Measurements from ENCODE around the gene BRD1.

The BRD1 gene

DNA sequence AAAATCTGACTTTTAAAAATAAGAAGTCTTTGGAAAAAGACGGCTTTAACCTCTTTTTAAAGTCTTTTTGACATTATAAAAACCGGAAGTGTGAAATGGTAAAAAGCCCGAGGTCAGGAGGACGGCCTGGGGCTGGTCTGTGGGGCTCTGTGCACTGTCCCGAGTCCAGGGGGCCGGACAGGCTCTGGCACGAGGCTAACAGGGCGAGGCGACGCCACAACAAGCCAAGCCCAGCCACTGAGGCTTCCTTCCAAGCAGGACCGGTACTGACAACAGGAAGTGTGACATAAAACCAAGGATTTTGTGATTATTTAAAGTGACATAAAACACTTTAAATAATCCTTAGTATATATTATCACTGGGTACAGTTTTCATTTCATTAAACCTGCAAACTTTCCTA is 39.2 kb downstream of the BRD1 start:
- TF ChIP-seq FOXP2 (optimal IDR thresholded peaks at IDR 0.05; ENCODE audit: borderline replicate concordance, extremely low read depth, extremely low read length, insufficient read depth) (peak; percentile 75), POLR2AphosphoS5 (IDR thresholded peaks at IDR 0.05; ENCODE audit: low read depth, low read length) (no peak), SIN3A (IDR thresholded peaks at IDR 0.05; ENCODE audit: borderline replicate concordance, insufficient read depth, low read length) (no peak), TAF1 (IDR thresholded peaks at IDR 0.05; ENCODE audit: borderline replicate concordance, insufficient read depth, low read length) (no peak)
- TF ChIP-seq, protein P1, sequence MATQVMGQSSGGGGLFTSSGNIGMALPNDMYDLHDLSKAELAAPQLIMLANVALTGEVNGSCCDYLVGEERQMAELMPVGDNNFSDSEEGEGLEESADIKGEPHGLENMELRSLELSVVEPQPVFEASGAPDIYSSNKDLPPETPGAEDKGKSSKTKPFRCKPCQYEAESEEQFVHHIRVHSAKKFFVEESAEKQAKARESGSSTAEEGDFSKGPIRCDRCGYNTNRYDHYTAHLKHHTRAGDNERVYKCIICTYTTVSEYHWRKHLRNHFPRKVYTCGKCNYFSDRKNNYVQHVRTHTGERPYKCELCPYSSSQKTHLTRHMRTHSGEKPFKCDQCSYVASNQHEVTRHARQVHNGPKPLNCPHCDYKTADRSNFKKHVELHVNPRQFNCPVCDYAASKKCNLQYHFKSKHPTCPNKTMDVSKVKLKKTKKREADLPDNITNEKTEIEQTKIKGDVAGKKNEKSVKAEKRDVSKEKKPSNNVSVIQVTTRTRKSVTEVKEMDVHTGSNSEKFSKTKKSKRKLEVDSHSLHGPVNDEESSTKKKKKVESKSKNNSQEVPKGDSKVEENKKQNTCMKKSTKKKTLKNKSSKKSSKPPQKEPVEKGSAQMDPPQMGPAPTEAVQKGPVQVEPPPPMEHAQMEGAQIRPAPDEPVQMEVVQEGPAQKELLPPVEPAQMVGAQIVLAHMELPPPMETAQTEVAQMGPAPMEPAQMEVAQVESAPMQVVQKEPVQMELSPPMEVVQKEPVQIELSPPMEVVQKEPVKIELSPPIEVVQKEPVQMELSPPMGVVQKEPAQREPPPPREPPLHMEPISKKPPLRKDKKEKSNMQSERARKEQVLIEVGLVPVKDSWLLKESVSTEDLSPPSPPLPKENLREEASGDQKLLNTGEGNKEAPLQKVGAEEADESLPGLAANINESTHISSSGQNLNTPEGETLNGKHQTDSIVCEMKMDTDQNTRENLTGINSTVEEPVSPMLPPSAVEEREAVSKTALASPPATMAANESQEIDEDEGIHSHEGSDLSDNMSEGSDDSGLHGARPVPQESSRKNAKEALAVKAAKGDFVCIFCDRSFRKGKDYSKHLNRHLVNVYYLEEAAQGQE (IDR thresholded peaks at IDR 0.05; ENCODE audit: insufficient read depth in 1 of 2, low read depth in 2 of 2, low read length in 2 of 2) = no peak

DNA sequence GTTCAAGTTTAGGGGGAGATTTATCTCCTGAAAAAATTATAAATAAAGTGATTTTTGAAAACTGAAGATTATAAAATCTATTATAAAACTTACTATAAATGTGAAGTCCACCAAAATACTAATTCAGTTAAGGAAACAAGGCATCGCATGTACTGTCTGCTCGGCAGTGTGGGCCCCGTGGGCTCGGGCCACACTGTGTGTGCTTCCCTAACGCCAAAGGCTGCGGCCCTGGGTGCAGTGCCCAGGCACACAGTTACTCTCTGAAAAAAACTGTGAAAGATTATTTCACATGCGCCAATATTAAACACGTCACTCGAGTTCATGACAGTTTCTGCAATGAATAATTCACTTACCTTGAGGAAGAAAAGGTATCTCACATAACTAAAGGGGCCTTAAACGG is 39.8 kb downstream of the BRD1 start:
- TF ChIP-seq POLR2AphosphoS5 (IDR thresholded peaks at IDR 0.05; ENCODE audit: low read depth, low read length) (no peak), FOXP2 (optimal IDR thresholded peaks at IDR 0.05; ENCODE audit: borderline replicate concordance, extremely low read depth, extremely low read length, insufficient read depth) (no peak), TAF1 (IDR thresholded peaks at IDR 0.05; ENCODE audit: borderline replicate concordance, insufficient read depth, low read length) (no peak), SIN3A (IDR thresholded peaks at IDR 0.05; ENCODE audit: borderline replicate concordance, insufficient read depth, low read length) (no peak)
- TF ChIP-seq, protein P1 (IDR thresholded peaks at IDR 0.05; ENCODE audit: insufficient read depth in 1 of 2, low read depth in 2 of 2, low read length in 2 of 2) = no peak

DNA sequence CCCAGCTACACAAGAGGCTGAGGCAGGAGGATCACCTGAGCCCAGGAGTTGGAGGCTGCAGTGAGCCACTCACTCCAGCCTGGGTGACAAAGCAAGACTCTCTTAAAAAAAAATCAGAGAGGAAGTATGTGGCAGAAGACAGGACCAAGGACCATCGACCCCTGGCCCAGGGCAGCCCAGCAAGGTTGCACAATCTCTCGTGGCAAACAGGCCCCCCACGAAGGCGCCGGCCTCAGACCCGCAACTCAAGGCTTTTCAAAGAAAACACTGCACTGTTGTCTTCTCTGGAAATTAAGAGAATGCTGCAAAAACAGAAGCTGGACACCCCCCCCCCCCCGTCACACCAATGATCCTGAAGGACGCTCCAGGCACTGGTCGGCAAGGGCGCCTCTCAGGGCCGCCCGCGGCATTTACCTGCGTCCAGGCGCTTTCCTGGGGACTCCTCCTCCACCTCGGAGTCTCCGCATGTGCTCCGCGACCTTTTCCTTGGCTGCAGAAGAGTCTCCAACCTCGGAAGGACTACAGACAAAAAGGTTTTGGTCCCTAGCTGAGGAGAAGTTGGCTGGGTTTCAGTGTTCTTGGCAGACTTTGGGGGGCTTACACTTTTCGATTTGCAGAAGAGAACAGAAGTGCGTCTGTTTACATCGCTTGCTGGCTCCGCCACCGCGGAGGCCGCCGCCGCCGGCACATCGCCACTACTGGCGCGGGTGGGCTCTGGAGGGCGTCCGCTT is 40.5 kb downstream of the BRD1 start:
- no peak for TF ChIP-seq TAF1 (IDR thresholded peaks at IDR 0.05; ENCODE audit: borderline replicate concordance, insufficient read depth, low read length)
- no peak for TF ChIP-seq SIN3A (IDR thresholded peaks at IDR 0.05; ENCODE audit: borderline replicate concordance, insufficient read depth, low read length)
- TF ChIP-seq FOXP2 (optimal IDR thresholded peaks at IDR 0.05; ENCODE audit: borderline replicate concordance, extremely low read depth, extremely low read length, insufficient read depth) = no peak
- no peak for TF ChIP-seq POLR2AphosphoS5 (IDR thresholded peaks at IDR 0.05; ENCODE audit: low read depth, low read length)
- TF ChIP-seq, protein P1 (IDR thresholded peaks at IDR 0.05; ENCODE audit: insufficient read depth in 1 of 2, low read depth in 2 of 2, low read length in 2 of 2) = no peak

DNA sequence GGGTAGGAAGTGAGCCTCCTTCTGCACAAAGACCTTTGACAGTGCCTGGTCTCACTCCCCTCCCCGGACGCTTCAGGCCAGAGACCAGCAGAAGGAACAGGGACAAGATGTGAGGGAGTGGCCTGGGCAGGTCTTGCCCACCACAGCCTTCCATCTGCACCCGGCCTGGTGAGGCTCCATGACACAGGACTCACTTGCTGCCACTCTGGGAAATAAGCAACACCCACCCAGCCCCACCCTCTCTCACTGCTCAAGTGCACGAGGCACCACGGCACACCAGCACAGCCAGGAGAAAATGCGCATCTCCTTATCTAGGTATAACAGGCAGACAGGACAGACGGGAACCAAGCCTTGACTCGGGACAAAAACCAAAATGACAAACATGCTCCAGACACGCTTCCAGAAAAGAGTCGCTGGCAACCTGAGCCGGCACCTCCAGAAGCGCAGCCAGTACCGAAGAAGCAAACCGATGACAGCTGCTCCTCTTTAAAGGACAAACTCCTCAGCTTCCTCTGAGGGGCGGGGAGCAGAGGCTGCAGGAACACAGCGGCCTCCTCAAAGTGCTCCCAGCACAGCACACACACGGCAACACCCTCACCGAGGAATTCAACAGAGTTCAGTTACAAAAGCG is 41.7 kb downstream of the BRD1 start:
- TF ChIP-seq FOXP2 (optimal IDR thresholded peaks at IDR 0.05; ENCODE audit: borderline replicate concordance, extremely low read depth, extremely low read length, insufficient read depth) = no peak
- TF ChIP-seq, protein P1 (IDR thresholded peaks at IDR 0.05; ENCODE audit: insufficient read depth in 1 of 2, low read depth in 2 of 2, low read length in 2 of 2) = no peak
- TF ChIP-seq SIN3A (IDR thresholded peaks at IDR 0.05; ENCODE audit: borderline replicate concordance, insufficient read depth, low read length) = no peak
- TF ChIP-seq POLR2AphosphoS5 (IDR thresholded peaks at IDR 0.05; ENCODE audit: low read depth, low read length) = no peak
- TF ChIP-seq TAF1 (IDR thresholded peaks at IDR 0.05; ENCODE audit: borderline replicate concordance, insufficient read depth, low read length) = no peak
